Rectal smooth muscle tissue (tissue), 1 donor: Measurements from ENCODE around the gene SRF.
"Not testable (repeated sequence)": the region's sequence is repeated elsewhere in the genome, so short reads cannot be mapped to it uniquely, and the experiment has no call there.

ENCODE experiments used
- H3K27ac ChIP-seq: one replicate; pipeline ENCODE4 v1.7.0; 2013; ENCODE audit warnings: low read depth, low read length, inconsistent platforms
- H3K27me3 ChIP-seq: one replicate; pipeline ENCODE4 v1.7.0; 2013; ENCODE audit warnings: low read length; ENCODE audit not compliant: control insufficient read depth, insufficient read depth
- H3K36me3 ChIP-seq: one replicate; pipeline ENCODE4 v1.7.0; 2013; ENCODE audit warnings: low read length; ENCODE audit not compliant: control insufficient read depth, insufficient read depth
- H3K4me1 ChIP-seq: one replicate; pipeline ENCODE4 v1.7.0; 2013; ENCODE audit warnings: low read length; ENCODE audit not compliant: control insufficient read depth, insufficient read depth
- H3K4me3 ChIP-seq: one replicate; pipeline ENCODE4 v1.7.0; 2013; ENCODE audit warnings: low read length
- H3K9ac ChIP-seq: one replicate; pipeline ENCODE4 v1.7.0; 2013; ENCODE audit warnings: low read length

The SRF gene

GRCh38 chr6:43170931-43171706, at the start of gene SRF:
Gene SRF (plus strand): TSS chr6:43171269. CDS start chr6:43171657, 388 bp downstream.
- H3K27me3 ChIP-seq, result no peaks in the 10 kb centered on the region
- peak within 1 kb of the TSS; percentile 98 for H3K4me3 ChIP-seq
- H3K27ac ChIP-seq, result peak within 1 kb of the TSS; percentile 99
- H3K36me3 ChIP-seq, result peaks cover 7% of the 10 kb centered on the region
- H3K9ac ChIP-seq, result peak within 1 kb of the TSS; percentile 92
- peaks cover 29% of the 10 kb centered on the region for H3K4me1 ChIP-seq

GRCh38 chr6:43122146-43122545, 48.9 kb upstream of the SRF start:
- Histone ChIP-seq H3K4me1 (no peaks in the 10 kb centered on the region), H3K9ac (no peak overlapping the region)

GRCh38 chr6:43123461-43124314, 47.4 kb upstream of the SRF start:
- Histone ChIP-seq H3K27me3 (no peaks in the 10 kb centered on the region), H3K27ac (no peak overlapping the region), H3K4me3 (no peak overlapping the region), H3K9ac (no peak overlapping the region), H3K4me1 (no peaks in the 10 kb centered on the region), H3K36me3 (no peaks in the 10 kb centered on the region)

More at GRCh38 chr6:43122146-43122545, 48.9 kb upstream of the SRF start:
- H3K27me3 ChIP-seq, result no peaks in the 10 kb centered on the region
- no peak overlapping the region for H3K4me3 ChIP-seq
- H3K27ac ChIP-seq, result no peak overlapping the region
- H3K36me3 ChIP-seq, result no peaks in the 10 kb centered on the region

- Histone ChIP-seq H3K4me3 (no peak overlapping the region), H3K4me1 (no peaks in the 10 kb centered on the region), H3K27me3 (no peaks in the 10 kb centered on the region), H3K36me3 (no peaks in the 10 kb centered on the region), H3K9ac (no peak overlapping the region), H3K27ac (no peak overlapping the region)
Measured at GRCh38 chr6:43124481-43124880, 46.6 kb upstream of the SRF start.

GRCh38 chr6:43125119-43125518, 46.0 kb upstream of the SRF start:
- Histone ChIP-seq H3K27ac (no peak overlapping the region), H3K36me3 (no peaks in the 10 kb centered on the region), H3K4me3 (no peak overlapping the region), H3K9ac (no peak overlapping the region), H3K4me1 (no peaks in the 10 kb centered on the region), H3K27me3 (no peaks in the 10 kb centered on the region)

GRCh38 chr6:43125555-43125954, 45.5 kb upstream of the SRF start:
- Histone ChIP-seq H3K27ac (no peak overlapping the region), H3K9ac (no peak overlapping the region), H3K4me1 (no peaks in the 10 kb centered on the region), H3K4me3 (no peak overlapping the region), H3K36me3 (no peaks in the 10 kb centered on the region), H3K27me3 (no peaks in the 10 kb centered on the region)

GRCh38 chr6:43127180-43127579, 43.9 kb upstream of the SRF start:
- Histone ChIP-seq H3K27me3 (no peaks in the 10 kb centered on the region), H3K4me1 (no peaks in the 10 kb centered on the region)

DNA sequence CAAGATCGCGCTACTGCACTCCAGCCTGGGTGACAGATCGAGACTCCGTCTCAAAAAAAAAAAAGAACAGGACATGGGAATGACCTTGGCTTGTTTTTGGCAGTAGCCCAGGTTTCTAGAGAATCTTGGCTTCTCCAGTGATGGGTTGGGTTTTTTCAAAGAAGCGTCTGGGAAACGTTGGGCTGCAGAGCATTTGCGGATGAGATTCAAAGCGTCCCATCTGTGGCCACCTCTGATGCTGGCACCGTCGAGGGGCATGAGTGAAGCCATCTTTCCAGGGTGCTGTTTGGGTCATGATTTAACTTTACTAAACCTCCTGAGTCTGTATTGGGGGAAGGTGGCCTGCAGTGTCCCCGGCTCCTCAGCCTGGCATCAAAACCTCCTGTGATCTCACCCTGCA, 43.2 kb upstream of the SRF start:
- H3K4me3 ChIP-seq, result no peak overlapping the region
- H3K27me3 ChIP-seq, result no peaks in the 10 kb centered on the region
- no peak overlapping the region for H3K9ac ChIP-seq
- H3K27ac ChIP-seq, result no peak overlapping the region
- H3K36me3 ChIP-seq, result no peaks in the 10 kb centered on the region
- no peaks in the 10 kb centered on the region for H3K4me1 ChIP-seq

More at GRCh38 chr6:43127180-43127579, 43.9 kb upstream of the SRF start:
- Histone ChIP-seq H3K9ac (no peak overlapping the region), H3K4me3 (no peak overlapping the region), H3K36me3 (no peaks in the 10 kb centered on the region), H3K27ac (no peak overlapping the region)

DNA sequence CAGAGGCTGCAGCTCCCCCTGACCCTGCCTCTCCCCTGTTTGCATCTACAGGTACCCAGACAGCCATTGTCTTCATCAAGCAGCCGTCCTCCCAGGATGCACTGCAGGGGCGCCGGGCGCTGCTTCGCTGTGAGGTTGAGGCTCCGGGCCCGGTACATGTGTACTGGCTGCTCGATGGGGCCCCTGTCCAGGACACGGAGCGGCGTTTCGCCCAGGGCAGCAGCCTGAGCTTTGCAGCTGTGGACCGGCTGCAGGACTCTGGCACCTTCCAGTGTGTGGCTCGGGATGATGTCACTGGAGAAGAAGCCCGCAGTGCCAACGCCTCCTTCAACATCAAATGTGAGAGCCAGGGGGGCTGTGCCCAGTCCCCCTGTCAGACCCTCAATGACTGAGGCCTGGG, 42.1 kb upstream of the SRF start:
- Histone ChIP-seq H3K9ac (no peak overlapping the region), H3K27me3 (no peaks in the 10 kb centered on the region), H3K4me1 (no peaks in the 10 kb centered on the region), H3K4me3 (no peak overlapping the region), H3K36me3 (no peaks in the 10 kb centered on the region), H3K27ac (no peak overlapping the region)

- H3K4me1 ChIP-seq, result no peaks in the 10 kb centered on the region
- H3K27ac ChIP-seq, result no peak overlapping the region
- no peaks in the 10 kb centered on the region for H3K27me3 ChIP-seq
- H3K4me3 ChIP-seq, result no peak overlapping the region
- H3K36me3 ChIP-seq, result no peaks in the 10 kb centered on the region
- no peak overlapping the region for H3K9ac ChIP-seq
Measured at GRCh38 chr6:43129434-43130194, 41.5 kb upstream of the SRF start.

- H3K9ac ChIP-seq, result no peak overlapping the region
- no peak overlapping the region for H3K4me3 ChIP-seq
- H3K27ac ChIP-seq, result no peak overlapping the region
- H3K27me3 ChIP-seq, result no peaks in the 10 kb centered on the region
- no peaks in the 10 kb centered on the region for H3K36me3 ChIP-seq
- H3K4me1 ChIP-seq, result no peaks in the 10 kb centered on the region
Measured at GRCh38 chr6:43130429-43130828, 40.6 kb upstream of the SRF start.

- not testable (repeated sequence) for H3K27me3 ChIP-seq, H3K9ac ChIP-seq, H3K27ac ChIP-seq, H3K4me1 ChIP-seq, H3K4me3 ChIP-seq, H3K36me3 ChIP-seq
Measured at GRCh38 chr6:43131379-43131778, 39.7 kb upstream of the SRF start.
